Measurements from ENCODE around the gene PSME1. TPM values are rescaled to one million over a fixed set of nuclear protein-coding genes. Genes with fewer than 3 reads are reported as not detected.

Gene PSME1
- total and polyA plus RNA-seq, 2 of the 13 experiments (the other 11 are each of a cell fraction or from before 2014, with no cell fraction given) = 159 to 608 TPM

DNA sequence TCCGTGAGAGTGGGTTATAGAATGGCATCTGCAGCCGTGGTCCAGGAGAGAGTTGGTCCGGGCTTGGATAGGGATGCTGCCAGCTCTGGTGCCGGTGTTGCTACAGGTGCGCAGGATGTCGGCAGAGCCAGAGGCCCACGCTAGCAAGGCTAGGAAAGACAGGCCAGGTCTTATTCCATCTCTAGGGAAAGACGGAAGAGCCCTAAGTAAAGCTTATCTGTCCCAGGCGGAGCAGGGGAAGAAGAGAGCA lies 485 bp upstream of the PSME1 start (continued):
- TF ChIP-seq ZNF124 (CRISPR knock-in tag; IDR thresholded peaks at IDR 0.05) (no peak), ZFAT (CRISPR knock-in tag; conservative IDR thresholded peaks at IDR 0.05) (no peak), ZSCAN29 (CRISPR knock-in tag; conservative IDR thresholded peaks at IDR 0.05) (0 out of 2 replicates have a peak, but pooled peaks have one; percentile 54), SATB2 (CRISPR knock-in tag; IDR thresholded peaks at IDR 0.05) (no peak), BORCS8-MEF2B (CRISPR knock-in tag; IDR thresholded peaks at IDR 0.05) (0 out of 2 replicates have a peak, but pooled peaks have one; percentile 13), TERF1 (CRISPR knock-in tag; IDR thresholded peaks at IDR 0.05) (0 out of 2 replicates have a peak, but pooled peaks have one; percentile 33), BCL3 (CRISPR knock-in tag; IDR thresholded peaks at IDR 0.05) (no peak; the same call in 1 of the 2 replicates), RORA (CRISPR knock-in tag; IDR thresholded peaks at IDR 0.05) (no peak), SP1 (IDR thresholded peaks at IDR 0.05) (no peak), SP1 (CRISPR knock-in tag; IDR thresholded peaks at IDR 0.05) (no peak), KDM3A (CRISPR knock-in tag; IDR thresholded peaks at IDR 0.05; ENCODE audit: low read depth) (no peak), ZBTB3 (CRISPR knock-in tag; IDR thresholded peaks at IDR 0.05; ENCODE audit: borderline replicate concordance, low read depth) (no peak), SIX1 (CRISPR knock-in tag; IDR thresholded peaks at IDR 0.05; ENCODE audit: borderline replicate concordance) (0 out of 2 replicates have a peak, but pooled peaks have one; percentile 1), JUND (CRISPR knock-in tag; IDR thresholded peaks at IDR 0.05) (0 out of 2 replicates have a peak, but pooled peaks have one; percentile 48), CCAR2 (optimal IDR thresholded peaks at IDR 0.05; ENCODE audit: low read depth, low read length) (no peak), ETV6 (CRISPR knock-in tag; conservative IDR thresholded peaks at IDR 0.05) (0 out of 2 replicates have a peak, but pooled peaks have one; percentile 24), ZNF484 (CRISPR knock-in tag; IDR thresholded peaks at IDR 0.05; ENCODE audit: borderline replicate concordance, low read depth) (no peak), ZNF17 (CRISPR knock-in tag; IDR thresholded peaks at IDR 0.05) (no peak), RNF219 (CRISPR knock-in tag; IDR thresholded peaks at IDR 0.05) (no peak), CHD4 (IDR thresholded peaks at IDR 0.05; ENCODE audit: borderline replicate concordance, low read length) (no peak)
- TF ChIP-seq, protein P1, sequence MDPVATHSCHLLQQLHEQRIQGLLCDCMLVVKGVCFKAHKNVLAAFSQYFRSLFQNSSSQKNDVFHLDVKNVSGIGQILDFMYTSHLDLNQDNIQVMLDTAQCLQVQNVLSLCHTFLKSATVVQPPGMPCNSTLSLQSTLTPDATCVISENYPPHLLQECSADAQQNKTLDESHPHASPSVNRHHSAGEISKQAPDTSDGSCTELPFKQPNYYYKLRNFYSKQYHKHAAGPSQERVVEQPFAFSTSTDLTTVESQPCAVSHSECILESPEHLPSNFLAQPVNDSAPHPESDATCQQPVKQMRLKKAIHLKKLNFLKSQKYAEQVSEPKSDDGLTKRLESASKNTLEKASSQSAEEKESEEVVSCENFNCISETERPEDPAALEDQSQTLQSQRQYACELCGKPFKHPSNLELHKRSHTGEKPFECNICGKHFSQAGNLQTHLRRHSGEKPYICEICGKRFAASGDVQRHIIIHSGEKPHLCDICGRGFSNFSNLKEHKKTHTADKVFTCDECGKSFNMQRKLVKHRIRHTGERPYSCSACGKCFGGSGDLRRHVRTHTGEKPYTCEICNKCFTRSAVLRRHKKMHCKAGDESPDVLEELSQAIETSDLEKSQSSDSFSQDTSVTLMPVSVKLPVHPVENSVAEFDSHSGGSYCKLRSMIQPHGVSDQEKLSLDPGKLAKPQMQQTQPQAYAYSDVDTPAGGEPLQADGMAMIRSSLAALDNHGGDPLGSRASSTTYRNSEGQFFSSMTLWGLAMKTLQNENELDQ (CRISPR knock-in tag; IDR thresholded peaks at IDR 0.05; ENCODE audit: borderline replicate concordance) = no peak
- TF ChIP-seq, protein P2, sequence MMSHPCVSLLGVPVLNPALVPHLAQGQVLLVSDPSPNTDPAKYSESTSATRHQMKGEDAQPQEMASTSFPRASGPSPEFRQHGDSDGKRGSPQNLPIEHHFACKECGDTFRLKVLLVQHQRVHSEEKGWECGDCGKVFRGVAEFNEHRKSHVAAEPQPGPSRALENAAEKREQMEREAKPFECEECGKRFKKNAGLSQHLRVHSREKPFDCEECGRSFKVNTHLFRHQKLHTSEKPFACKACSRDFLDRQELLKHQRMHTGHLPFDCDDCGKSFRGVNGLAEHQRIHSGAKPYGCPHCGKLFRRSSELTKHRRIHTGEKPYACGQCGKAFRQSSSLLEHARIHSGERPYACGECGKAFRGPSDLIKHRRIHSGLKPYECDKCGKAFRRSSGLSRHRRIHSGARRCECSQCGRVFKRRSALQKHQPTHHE (CRISPR knock-in tag; IDR thresholded peaks at IDR 0.05; ENCODE audit: borderline replicate concordance) = peak; percentile 43; the same call in 1 of the 2 replicates
- TF ChIP-seq, protein P3, sequence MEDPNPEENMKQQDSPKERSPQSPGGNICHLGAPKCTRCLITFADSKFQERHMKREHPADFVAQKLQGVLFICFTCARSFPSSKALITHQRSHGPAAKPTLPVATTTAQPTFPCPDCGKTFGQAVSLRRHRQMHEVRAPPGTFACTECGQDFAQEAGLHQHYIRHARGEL (CRISPR knock-in tag; IDR thresholded peaks at IDR 0.05) = peak; percentile 49; the same call in 1 of the 2 replicates

Data from HepG2 (cell line).